Body of pancreas (tissue), 4 donors: ENCODE results near the gene C21orf91.

Source experiments
- POLR2A ChIP-seq, 3 donors: fragments of 450-650 bp; IDR thresholded peaks; one replicate each; pipeline ENCODE4 v1.6.1; 2016; ENCODE audit warnings: antibody characterized with exemption in 3 of 3, mild to moderate bottlenecking in 2 of 3
- TF ChIP-seq, protein P1 (sequence below), 7 experiments: fragments of 450-650 bp in 4 of 7; fragments of 200-600 bp in 3 of 7; sonication (generic) in 3 of 7; IDR thresholded peaks; one replicate each; pipeline ENCODE4 v1.5.1; 2016 to 2019; ENCODE audit warnings: antibody characterized with exemption in 7 of 7

DNA sequence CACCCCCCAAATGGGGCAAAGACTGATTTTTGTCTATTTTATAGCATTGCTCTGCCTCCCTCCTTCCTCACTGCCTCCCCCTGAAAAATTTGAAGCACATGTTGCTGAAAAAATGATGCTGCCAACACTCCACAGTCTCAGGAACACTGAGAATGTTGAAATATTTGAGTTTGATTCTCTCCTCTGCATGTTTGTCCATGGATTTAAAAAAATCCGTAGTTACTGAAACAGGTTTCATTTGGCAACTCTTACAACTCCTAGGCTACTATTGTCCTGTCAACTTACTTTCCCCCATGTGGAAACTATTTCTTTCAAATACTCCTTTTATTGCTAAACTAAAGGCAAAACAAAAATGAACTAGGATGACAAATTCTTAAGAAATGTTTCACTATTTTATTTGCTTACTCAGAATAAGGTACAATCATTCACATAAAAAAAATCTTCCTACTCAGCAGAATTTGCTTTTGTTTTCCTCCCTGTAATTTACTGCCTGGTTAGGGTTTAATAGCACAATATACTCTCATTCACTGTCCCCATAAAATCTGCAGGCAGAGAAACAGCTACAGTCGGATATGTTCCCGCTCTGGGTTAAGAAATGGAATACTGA, 50.2 kb downstream of the C21orf91 start:
- no peak for TF ChIP-seq POLR2A (IDR thresholded peaks at IDR 0.05)
- TF ChIP-seq, protein P1, sequence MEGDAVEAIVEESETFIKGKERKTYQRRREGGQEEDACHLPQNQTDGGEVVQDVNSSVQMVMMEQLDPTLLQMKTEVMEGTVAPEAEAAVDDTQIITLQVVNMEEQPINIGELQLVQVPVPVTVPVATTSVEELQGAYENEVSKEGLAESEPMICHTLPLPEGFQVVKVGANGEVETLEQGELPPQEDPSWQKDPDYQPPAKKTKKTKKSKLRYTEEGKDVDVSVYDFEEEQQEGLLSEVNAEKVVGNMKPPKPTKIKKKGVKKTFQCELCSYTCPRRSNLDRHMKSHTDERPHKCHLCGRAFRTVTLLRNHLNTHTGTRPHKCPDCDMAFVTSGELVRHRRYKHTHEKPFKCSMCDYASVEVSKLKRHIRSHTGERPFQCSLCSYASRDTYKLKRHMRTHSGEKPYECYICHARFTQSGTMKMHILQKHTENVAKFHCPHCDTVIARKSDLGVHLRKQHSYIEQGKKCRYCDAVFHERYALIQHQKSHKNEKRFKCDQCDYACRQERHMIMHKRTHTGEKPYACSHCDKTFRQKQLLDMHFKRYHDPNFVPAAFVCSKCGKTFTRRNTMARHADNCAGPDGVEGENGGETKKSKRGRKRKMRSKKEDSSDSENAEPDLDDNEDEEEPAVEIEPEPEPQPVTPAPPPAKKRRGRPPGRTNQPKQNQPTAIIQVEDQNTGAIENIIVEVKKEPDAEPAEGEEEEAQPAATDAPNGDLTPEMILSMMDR (IDR thresholded peaks at IDR 0.05) = no peak
